ENCODE measurements around the gene RBP5.

RBP5 gene

GRCh38 chr12:7145671-7146070 lies 17.0 kb upstream of the RBP5 start:
- DNase-seq (ENCODE audit: low spot score) = no peak

GRCh38 chr12:7144414-7145120 lies 15.9 kb upstream of the RBP5 start:
- DNase-seq (ENCODE audit: low spot score) = peak; percentile 74

- DNase-seq (ENCODE audit: low spot score) = no peak
Measured at GRCh38 chr12:7143564-7143963, 14.9 kb upstream of the RBP5 start.

GRCh38 chr12:7142809-7143465 lies 14.2 kb upstream of the RBP5 start:
- no peak for DNase-seq (ENCODE audit: low spot score)

GRCh38 chr12:7142056-7142644 lies 13.5 kb upstream of the RBP5 start:
- peak; percentile 81 for DNase-seq (ENCODE audit: low spot score)

GRCh38 chr12:7141351-7142005 lies 12.8 kb upstream of the RBP5 start:
- DNase-seq (ENCODE audit: low spot score) = no peak

- no peak for DNase-seq (ENCODE audit: low spot score)
Measured at GRCh38 chr12:7139200-7139599, 10.5 kb upstream of the RBP5 start.

GRCh38 chr12:7137908-7138307 lies 9.2 kb upstream of the RBP5 start:
- no peak for DNase-seq (ENCODE audit: low spot score)

- DNase-seq (ENCODE audit: low spot score) = no peak
Measured at GRCh38 chr12:7136676-7137075, 8.0 kb upstream of the RBP5 start.

- DNase-seq (ENCODE audit: low spot score) = no peak
Measured at GRCh38 chr12:7136071-7136470, 7.4 kb upstream of the RBP5 start.

- DNase-seq (ENCODE audit: low spot score) = no peak
Measured at GRCh38 chr12:7134396-7135166, 5.9 kb upstream of the RBP5 start.

- DNase-seq (ENCODE audit: low spot score) = no peak
Measured at GRCh38 chr12:7131502-7131866, 2.8 kb upstream of the RBP5 start.

- DNase-seq (ENCODE audit: low spot score) = peak; percentile 55
Measured at GRCh38 chr12:7130701-7131501, 2.2 kb upstream of the RBP5 start.

GRCh38 chr12:7129872-7130691 lies 1.4 kb upstream of the RBP5 start, which contains the start of gene CLSTN3:
TSS of gene CLSTN3 (plus strand) at chr12:7130371. CDS start at chr12:7130649, 278 bp downstream.
- peak; percentile 98 for DNase-seq (ENCODE audit: low spot score)

- peak; percentile 22 for DNase-seq (ENCODE audit: low spot score)
Measured at GRCh38 chr12:7129287-7129871, 690 bp upstream of the RBP5 start.

- no peak for DNase-seq (ENCODE audit: low spot score)
Measured at GRCh38 chr12:7127916-7128626, 618 bp downstream of the RBP5 start.

- DNase-seq (ENCODE audit: low spot score) = no peak
Measured at GRCh38 chr12:7125632-7126227, 3.0 kb downstream of the RBP5 start.

- DNase-seq (ENCODE audit: low spot score) = no peak
Measured at GRCh38 chr12:7123806-7124522, 4.7 kb downstream of the RBP5 start.
